AML-193 (cell line): ENCODE results near the gene MMP24OS.
A peak's percentile ranks its signal among the peaks of the same experiment; 100 is the strongest.

Experiments
- DNase-seq, 2 experiments: peaks; one replicate each; lab custom pipeline; 2025; lab: John Stamatoyannopoulos, UW

MMP24OS gene

DNA sequence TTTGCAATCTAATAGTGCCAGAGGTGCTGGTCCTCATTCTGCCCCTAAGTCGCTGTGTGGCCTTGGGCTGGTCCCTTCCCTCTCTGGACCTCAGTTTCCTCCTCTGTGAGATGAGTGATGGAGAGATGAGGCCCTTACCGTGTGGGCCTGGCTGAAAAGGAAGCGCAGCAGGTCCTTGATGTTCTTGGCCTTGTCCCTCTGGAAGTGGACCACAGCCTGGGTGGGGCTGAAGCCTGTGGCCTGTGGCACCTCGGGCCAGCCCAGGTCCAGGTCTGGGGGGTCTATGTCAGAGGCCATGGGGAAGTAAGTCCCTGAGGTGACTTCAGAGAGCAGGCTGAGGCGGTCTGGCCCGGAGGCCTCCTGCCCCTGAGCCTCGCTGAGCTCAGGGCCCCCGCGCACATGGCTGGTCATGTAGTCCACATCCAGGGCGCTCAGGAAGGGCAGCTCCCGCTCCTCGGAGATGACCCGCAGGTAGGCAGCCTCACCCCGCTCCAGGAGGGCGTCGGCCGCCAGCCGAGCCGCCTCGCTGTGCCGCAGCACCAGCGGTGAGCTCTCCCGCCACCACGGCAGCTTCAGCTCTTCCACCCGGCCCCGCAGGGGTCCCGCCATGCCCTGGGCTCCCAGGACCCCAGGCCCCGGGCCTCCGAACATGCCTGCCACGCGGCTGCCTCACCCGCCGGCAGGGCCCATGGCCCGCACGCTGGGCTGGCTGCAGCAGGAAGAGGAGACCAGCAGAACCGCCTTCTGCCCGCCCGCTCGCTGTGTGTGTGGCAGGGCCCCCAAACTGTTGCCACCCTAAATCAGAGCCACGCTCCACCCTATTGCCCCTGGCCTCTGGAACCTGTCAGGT lies 14.0 kb upstream of the MMP24OS start, which contains the start of gene FAM83C:
Gene FAM83C (minus strand): TSS at position 772 of the 850 bp plus-strand sequence. CDS start 121 bp downstream, at position 651.
- DNase-seq: no peak

GRCh38 chr20:35290887-35291417 lies 13.0 kb upstream of the MMP24OS start:
- no peak for DNase-seq

DNA sequence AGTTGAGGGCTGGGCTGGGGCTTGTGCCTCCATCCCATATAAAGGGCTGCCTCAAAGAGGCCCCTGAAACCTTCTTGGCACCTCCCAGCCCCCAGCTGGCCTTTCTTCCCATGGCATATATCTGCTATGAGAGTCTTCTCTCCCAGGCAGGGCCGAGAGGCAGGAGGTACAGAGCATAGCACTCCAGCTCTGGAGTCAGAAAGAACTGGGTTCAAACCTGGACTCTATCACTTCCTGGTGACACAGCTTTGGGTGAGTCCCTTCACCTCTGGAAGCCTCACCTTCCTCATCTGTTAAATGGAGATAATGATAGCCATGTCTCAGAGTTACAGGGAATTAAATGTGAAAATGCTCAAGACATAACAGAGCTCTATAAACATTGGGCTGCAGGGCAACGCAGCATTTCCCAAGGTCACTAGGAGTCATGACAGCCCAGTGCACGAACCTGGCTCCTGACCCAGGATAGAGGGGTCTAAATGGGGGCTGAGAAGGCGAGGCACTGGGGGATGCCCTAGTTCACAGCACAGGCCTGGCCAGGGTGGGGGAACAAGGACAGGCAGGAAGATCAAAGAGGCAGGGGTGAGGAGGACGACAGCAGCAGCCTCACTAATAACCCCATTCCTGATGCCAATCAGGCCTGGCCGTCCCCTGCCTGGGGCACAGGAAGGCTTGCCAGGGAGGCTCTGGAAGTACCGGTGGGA lies 12.4 kb upstream of the MMP24OS start:
- no peak for DNase-seq

- DNase-seq: no peak
Observed at GRCh38 chr20:35288325-35289060, 10.6 kb upstream of the MMP24OS start.

GRCh38 chr20:35287509-35288324 lies 9.8 kb upstream of the MMP24OS start:
- DNase-seq: no peak

DNA sequence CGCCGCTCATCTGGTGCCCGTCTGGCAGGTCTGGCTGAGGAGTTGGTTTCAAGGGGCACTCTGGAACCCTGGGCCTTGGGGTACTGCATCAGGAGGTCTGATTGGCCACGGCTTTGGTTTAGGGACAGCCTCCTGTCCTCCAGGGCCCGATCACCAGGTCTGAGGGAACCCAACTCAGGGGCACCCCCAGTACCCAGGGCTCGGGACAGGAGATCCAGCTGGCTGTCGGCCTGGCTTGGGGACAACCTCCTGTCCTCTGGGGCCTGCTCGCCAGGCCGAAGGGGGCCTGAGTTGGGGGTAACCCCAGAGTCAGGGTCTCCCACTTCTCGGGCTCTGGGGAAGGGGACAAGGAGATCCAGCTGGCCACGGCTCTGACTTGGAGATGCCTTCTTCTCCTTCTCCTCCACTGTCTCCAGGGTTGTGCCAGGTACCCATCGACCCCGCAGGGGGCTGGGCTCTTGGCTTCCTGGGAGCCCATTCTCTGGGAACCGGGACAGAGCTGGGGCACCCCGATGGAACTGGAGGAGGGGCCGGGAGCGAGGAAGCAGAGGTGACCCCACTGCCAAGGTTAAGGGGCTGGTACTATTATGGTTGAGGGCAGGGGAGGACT lies 9.1 kb upstream of the MMP24OS start:
- DNase-seq: no peak

GRCh38 chr20:35286077-35286898 lies 8.4 kb upstream of the MMP24OS start:
- DNase-seq: no peak

GRCh38 chr20:35285806-35286076 lies 7.8 kb upstream of the MMP24OS start:
- no peak for DNase-seq

DNA sequence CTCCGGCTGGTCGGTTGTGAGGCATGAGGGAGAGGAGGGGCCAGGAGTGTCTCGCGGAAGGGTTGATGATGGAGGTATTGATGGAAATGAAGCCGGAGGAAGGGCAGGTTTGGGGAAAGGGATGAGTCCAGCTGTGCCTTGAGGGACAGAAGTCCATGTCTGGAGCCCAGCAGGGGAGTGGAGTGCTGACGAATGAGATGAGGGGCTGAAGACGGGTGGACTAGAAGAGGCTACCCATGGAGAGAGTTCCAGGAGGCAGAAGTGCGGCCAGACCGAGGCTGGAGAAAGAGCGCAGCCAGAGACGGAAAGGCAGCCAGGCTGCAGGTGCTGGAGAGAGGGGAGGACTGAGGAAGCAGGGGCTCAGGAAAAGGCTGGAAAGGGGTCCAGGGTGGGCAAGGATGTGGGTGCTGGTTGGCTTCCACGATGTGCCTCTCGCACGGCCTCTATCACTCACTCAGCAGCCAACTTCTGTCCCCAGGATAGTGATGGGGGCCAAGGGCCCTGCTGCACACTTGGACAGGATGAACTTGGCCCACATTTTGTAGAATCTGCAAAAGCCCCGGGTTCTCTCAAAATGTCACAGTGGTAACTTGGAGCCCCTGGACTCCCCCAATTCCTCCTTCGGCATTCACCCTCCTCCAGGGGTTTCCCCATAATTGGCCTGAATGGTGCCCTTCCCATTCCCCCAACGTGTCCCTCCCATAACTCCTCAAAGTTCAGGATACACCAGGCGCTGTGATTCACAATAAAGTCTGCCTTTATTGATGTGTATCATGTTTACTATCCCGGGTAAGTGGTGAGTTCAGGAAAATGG lies 7.3 kb upstream of the MMP24OS start:
- no peak for DNase-seq

DNA sequence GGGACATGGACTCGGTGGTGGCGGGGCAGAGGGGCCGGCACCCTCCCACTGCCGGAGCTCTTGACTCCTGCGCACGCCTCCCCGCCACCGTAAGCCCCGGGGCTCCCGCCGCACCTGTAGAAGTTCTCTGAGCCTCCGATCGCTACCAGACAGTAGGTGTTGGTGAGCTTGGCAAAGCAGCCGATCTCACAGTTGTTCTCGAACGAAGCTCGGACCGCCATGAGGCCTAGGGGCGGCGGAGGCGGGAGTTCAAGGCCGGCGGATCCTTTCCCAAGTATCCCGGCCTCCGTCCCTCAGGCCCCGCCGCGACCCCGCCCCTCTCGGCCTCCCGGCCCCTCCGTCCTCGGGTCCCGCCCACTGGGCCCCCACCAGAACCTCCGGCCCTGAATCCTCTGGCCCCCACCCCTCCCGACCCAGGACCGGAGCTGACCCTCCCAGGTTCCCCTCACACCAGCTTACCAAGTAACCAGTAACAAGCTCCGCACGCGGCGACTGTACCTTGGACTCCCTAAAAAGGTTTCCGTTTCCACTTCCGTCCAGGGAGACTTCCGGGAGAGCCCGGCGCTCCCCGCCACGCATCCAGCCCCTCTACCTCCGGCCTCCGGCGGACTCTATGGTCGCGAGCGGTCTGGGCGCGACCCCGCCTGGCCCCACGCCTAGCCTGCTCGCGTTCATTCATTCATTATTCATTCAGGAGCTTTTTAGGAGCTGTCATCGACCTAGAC lies 6.5 kb upstream of the MMP24OS start, which contains the start of gene EIF6:
Gene EIF6 (minus strand): TSS at position 506 of the 725 bp plus-strand sequence. CDS start 285 bp downstream, at position 221.
- DNase-seq: peak; percentile 67 to 78

DNA sequence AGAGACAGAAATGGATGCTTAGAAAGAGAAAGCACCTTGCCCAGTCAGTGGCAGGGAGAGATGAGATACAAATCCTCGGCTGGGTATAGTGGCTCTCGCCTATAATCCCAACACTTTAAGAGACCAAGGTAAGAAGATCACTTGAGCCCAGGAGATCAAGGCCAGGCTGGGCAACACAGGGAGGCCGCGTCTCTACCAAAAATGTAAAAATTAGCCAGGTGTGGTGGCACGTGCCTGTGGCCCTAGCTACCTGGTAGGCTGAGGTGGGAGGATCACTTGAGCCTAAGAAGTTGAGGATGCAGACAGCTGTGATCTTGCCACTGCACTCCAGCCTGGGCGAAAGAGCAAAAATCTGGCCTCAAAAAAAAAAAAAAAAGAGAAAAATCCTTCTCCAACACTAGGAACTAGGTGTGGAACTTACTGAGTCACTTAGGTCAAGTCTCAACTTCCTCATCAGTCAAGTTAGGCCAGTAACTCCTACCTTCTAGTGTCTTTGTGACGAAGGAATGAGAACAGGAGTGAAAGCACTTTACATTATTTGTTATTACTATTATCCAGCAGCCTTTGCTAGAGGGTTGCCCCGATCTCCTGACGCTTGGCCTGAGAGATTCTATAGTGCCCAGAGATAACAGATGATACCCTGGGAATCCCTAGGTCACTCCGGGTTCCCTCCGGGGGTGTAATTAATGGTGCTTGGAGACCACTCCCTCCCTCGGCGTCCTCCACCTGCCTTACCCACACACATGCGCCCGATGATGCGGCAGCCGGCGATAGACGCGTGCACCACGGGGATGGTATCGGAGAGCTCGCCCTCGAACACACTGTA lies 5.7 kb upstream of the MMP24OS start:
- DNase-seq: peak in 1 of 2 experiments; percentile 21

DNA sequence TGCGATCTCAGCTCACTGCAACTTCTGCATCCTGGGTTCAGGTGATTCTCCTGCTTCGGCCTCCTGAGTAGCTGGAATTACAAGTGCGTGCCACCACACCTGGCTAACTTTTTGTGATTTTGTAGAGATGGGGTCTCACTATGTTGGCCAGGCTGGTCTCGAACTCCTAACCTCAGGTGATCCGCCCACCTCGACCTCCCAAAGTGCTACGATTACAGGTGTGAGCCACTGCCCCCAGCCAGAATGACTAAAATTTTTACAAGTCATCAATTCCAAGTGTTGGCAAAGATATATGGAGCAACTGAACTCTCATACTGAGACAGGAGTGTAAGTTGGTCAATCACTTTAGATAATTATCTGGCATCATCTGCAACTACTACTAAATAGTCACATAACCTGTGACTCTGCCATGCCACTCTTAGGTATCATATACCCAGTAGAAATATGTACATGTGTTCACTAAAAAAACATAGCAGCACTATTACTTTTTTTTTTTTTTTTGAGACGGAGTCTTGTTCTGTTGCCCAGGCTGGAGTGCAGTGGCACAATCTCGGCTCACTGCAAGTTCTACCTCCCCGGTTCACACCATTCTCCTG lies 3.7 kb upstream of the MMP24OS start:
- DNase-seq: no peak

- DNase-seq: no peak
Observed at GRCh38 chr20:35280523-35280922, 2.6 kb upstream of the MMP24OS start.

DNA sequence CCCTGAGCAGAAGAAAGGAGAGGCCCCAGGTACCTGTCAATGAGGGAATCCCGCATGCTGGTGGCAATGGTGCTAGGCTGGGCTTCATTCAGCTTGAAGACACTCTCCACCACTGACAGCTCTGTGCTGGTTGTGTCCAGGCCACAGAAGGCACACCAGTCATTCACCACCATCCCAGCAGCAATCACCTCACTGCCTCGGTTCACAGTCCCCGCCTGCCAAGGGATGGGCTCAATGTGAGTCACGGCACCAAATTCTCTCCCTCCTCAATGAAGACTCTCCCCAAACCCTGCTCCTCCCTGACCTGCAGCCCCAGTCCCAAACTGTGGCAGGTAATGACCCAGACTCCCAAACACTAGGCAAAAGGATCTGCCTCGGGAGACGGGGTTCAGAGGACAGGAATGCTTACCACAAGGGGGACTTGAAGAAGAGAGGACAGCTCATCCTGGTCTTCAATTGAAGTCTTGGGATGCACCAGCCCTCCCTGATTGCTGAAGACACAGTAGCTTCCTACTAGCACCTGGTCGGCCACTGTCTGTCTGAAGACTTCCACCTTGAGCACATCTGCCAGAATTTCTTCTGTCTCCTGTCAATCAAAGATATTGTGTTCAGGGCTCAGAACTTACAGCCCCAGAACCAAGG lies 1.7 kb upstream of the MMP24OS start:
- no peak for DNase-seq

GRCh38 chr20:35279040-35279439 lies 1.1 kb upstream of the MMP24OS start:
- DNase-seq: no peak

- DNase-seq: no peak
Observed at GRCh38 chr20:35277127-35277526, 795 bp downstream of the MMP24OS start.

DNA sequence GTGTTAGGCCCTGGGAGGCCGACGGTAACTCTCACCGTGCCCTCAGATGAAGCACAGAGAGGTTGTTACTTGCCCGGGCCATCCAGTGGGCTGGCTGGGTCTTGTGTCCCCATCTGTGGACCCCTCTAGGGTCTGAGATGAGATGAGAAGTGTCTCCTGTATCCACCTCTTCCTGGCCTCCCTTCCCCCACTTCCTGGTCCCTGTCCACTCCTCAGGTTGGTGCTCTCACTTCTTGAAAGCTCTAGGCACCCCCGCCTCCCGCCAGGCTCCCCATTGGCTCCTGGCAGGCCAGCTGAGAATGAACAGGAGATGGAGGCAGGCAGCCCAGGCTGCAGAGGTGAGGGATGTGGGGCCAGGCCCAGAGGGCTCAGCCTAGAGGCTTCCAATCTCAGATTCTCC lies 1.5 kb downstream of the MMP24OS start:
- DNase-seq: no peak
